RWPE1 (cell line): ENCODE results near the gene GPSM1.
A peak's percentile ranks its signal among the peaks of the same experiment; 100 is the strongest.
"Not testable (repeated sequence)": the region's sequence is repeated elsewhere in the genome, so short reads cannot be mapped to it uniquely, and the experiment has no call there.

Source experiments
- CTCF ChIA-PET: fragments of 350-600 bp; sonication (Branson Sonifier 250); formaldehyde crosslinking; extraction: SDS; loops from one replicate; lab custom pipeline; 2021; lab: Yijun Ruan, JAX
- POLR2A ChIA-PET: fragments of 400-600 bp; formaldehyde crosslinking; extraction: SDS; loops from one replicate; lab custom pipeline; 2020; ENCODE audit warnings: antibody characterized with exemption; ENCODE audit not compliant: low non-redundant PET; lab: Yijun Ruan, JAX
- DNase-seq: peaks from one replicate; pipeline ENCODE4 v3.0.0; 2012; ENCODE audit warnings: low spot score
- H3K27ac ChIP-seq: fragments of 450-650 bp; 2 replicates; pipeline ENCODE4 v1.5.1; 2017
- TF ChIP-seq, protein P1 (sequence below): fragments of 450-650 bp; conservative IDR thresholded peaks from 2 replicates; pipeline ENCODE4 v1.5.1; 2017; ENCODE audit warnings: low read depth, mild to moderate bottlenecking

GPSM1 gene

DNA sequence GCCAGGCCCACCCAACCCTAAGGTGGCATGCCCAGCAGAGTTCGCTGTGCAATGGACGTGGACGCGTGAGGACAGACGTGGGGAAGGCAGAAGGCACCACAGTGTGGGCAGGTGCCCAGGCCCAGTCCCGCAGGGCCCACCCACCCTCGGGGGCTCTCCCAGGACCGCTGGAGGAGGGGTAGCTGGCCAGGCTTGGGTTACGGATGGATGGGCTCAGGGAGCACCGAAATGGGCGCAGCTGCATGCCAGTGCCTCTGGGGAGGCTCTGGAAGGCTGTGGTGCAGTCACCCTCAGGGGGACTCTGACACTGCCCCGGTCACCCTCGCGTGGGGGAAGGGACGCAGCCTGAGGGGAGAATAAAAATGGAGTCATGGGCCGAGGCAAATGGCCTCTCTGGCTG lies 9.6 kb upstream of the GPSM1 start:
- peak overlapping the region; percentile 12 for H3K27ac ChIP-seq
- TF ChIP-seq, protein P1, sequence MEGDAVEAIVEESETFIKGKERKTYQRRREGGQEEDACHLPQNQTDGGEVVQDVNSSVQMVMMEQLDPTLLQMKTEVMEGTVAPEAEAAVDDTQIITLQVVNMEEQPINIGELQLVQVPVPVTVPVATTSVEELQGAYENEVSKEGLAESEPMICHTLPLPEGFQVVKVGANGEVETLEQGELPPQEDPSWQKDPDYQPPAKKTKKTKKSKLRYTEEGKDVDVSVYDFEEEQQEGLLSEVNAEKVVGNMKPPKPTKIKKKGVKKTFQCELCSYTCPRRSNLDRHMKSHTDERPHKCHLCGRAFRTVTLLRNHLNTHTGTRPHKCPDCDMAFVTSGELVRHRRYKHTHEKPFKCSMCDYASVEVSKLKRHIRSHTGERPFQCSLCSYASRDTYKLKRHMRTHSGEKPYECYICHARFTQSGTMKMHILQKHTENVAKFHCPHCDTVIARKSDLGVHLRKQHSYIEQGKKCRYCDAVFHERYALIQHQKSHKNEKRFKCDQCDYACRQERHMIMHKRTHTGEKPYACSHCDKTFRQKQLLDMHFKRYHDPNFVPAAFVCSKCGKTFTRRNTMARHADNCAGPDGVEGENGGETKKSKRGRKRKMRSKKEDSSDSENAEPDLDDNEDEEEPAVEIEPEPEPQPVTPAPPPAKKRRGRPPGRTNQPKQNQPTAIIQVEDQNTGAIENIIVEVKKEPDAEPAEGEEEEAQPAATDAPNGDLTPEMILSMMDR: no peak
- CTCF ChIA-PET: interaction anchor here (0.5 to 1.5 kb wide), 2 partner anchors 8 to 206 kb away, joined by 4 to 5 read pairs; no protein-coding TSS in a partner anchor
- DNase-seq: no peak
- POLR2A ChIA-PET: no interaction called here

DNA sequence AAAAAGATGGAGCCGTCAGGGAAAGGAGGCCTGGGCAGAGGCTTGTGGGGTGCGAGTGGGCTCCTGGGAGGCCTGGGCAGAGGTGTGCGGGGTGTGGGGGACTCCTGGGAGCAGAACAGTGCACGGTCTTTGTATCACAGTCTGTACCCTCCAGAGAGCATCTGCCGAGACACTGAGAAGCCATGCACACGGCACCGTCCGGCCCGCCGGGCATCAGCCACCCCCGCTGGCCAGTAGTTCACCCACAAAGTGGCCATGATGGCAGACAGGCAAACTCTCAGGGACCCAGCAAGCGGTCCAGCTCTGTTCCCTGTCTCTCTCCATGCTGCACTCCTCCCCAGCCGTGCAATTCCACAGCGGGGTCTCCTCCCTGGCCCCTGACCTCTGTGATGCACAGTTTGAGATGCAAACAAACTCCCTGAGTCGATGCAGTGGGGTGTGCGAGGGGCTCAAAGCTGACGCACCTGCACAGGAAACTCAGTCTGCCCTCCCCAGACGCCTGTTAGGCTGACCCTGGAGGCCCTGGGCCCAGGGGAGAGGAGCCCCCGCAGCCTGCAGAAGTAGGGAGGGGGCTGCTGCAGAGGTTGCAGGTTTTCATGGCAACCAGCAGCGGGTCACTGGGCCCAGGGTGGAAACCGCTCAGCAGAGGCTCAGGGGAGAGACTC lies 9.1 kb upstream of the GPSM1 start:
- DNase-seq: no peak
- no peak overlapping the region for H3K27ac ChIP-seq
- TF ChIP-seq, protein P1: no peak
- ChIA-PET CTCF (interaction anchor here (0.5 to 1.5 kb wide), 2 partner anchors 8 to 206 kb away, joined by 4 to 5 read pairs; no protein-coding TSS in a partner anchor), POLR2A (interaction anchor here (0.6 kb wide), 1 partner anchor 17 kb away, joined by 4 read pairs; no protein-coding TSS in a partner anchor)

DNA sequence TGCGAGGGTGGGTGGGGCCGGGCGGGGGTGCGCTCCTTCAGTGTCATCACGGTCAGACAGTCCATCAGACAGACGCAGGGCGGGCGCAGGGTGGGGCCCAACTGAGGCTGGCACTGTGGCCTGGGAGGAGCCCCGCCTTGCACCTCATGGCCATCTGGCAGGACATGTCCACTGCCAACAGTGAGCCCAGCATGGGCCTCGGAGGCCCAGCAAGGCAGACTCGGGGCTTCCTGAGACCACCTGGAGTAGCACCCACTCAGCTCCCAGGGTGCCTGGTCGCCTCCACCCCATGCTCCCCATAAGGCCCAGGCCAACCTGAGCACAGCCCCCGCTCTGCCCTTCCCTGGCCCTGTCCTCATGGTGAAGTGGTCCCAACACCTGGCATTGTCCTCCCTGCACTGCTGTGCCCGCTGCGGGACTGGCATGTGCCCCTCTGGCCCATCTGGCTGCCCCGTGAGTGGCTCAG lies 8.5 kb upstream of the GPSM1 start:
- TF ChIP-seq, protein P1: no peak
- ChIA-PET POLR2A (interaction anchor here (0.6 kb wide), 1 partner anchor 16 kb away, joined by 4 read pairs; no protein-coding TSS in a partner anchor), CTCF (no interaction called here)
- no peak for DNase-seq
- H3K27ac ChIP-seq: no peak overlapping the region

DNA sequence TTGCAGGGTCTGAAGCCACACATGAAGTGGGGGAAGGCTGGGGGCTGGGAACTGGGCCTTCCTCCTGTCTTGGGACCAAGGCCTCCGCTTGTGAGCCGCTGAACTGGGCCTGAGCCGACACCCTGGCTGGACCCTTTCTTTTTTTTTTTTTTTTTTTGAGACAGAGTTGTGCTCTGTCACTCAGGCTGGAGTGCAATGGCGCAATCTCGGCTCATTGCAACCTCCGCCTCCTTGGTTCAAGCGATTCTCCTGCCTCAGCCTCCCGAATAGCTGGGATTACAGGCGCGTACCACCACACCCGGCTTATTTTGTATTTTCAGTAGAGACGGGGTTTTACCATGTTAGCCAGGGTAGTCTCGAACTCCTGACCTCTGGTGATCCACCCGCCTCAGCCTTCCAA lies 8.1 kb upstream of the GPSM1 start:
- POLR2A ChIA-PET: not testable (repeated sequence)

DNA sequence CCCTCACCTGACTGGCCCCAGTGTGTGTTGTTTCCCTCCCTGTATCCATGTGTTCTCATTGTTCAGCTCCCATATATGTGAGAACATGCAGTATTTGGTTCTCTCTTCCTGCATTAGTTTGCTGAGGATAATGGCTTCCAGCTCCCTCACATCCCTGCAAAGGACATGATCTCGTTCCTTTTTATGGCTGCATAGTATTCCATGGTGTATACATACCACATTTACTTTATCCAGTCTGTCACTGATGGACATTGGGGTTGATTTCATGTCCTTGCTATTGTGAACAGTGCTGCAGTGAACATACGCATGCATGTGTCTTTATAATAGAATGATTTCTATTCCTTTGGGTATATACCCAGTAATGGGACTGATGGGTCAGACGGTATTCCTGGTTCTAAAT lies 7.4 kb upstream of the GPSM1 start:
- DNase-seq, H3K27ac ChIP-seq, POLR2A ChIA-PET: not testable (repeated sequence)
- CTCF ChIA-PET: interaction anchor here (0.6 kb wide), 1 partner anchor 8 kb away, joined by 3 read pairs; no protein-coding TSS in a partner anchor

More for the DNA sequence above, 8.1 kb upstream of the GPSM1 start:
- not testable (repeated sequence) for DNase-seq, H3K27ac ChIP-seq
- CTCF ChIA-PET: interaction anchor here (0.6 kb wide), 1 partner anchor 9 kb away, joined by 3 read pairs; no protein-coding TSS in a partner anchor

DNA sequence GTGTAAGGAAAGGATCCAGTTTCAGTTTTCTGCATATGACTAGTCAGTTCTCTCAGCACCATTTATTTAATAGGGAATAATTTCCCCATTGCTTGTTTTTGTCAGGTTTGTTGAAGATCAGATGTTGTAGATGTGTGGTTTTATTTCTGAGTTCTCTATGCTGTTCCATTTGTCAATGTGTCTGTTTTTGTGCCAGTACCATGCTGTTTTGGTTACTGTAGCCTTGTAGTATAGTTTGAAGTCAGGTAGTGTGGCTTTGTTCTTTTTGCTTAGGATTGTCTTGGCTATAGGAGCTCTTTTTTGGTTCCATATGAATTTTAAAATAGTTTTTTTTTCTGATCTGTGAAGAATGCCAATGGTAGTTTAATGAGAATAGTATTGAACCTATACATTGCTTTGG lies 6.4 kb upstream of the GPSM1 start:
- POLR2A ChIA-PET, DNase-seq, H3K27ac ChIP-seq: not testable (repeated sequence)
- CTCF ChIA-PET: interaction anchor here (0.7 kb wide), 2 partner anchors 8 to 365 kb away, joined by 3 to 5 read pairs; no protein-coding TSS in a partner anchor

DNA sequence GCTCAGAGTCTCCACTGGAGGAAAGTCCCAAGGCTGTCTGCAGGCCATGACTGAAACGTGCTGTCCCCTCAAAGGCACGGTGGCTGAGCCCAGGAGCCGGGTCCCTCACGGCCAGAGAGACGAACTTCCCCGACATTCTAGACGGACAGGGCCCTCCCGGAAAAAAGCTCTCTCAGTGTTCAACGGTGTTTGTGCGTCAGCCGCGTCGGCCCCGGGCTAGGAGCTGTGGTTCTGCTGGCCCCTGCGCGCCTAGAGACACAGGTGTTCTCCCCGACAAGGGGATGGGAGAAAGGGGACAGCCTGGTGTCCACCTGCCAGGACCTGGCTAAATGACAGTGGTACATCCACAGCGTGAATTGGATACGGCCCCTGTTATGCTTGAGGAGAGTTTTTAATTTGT lies 5.8 kb upstream of the GPSM1 start:
- CTCF ChIA-PET: interaction anchor here (0.6 to 0.7 kb wide), 3 partner anchors 9 to 365 kb away, joined by 3 to 5 read pairs (median 5); no protein-coding TSS in a partner anchor

More for the DNA sequence above, 5.8 kb upstream of the GPSM1 start:
- TF ChIP-seq, protein P1: no peak
- H3K27ac ChIP-seq: no peak overlapping the region
- POLR2A ChIA-PET: no interaction called here
- DNase-seq: no peak
